IPS-20b (cell line): ENCODE measurements around the gene ANKLE2.
"Not testable (repeated sequence)": the region's sequence is repeated elsewhere in the genome, so short reads cannot be mapped to it uniquely, and the experiment has no call there.

Source experiments
- H3K27ac ChIP-seq: one replicate; pipeline ENCODE4 v1.5.1; 2013; ENCODE audit warnings: low read length
- H3K27me3 ChIP-seq: 2 replicates; pipeline ENCODE4 v1.6.1; 2013; ENCODE audit warnings: mild to moderate bottlenecking, low read length, inconsistent platforms; ENCODE audit not compliant: insufficient read depth
- H3K36me3 ChIP-seq: 2 replicates; pipeline ENCODE4 v1.6.1; 2013; ENCODE audit warnings: low read depth, mild to moderate bottlenecking, inconsistent platforms, low read length, moderate library complexity; ENCODE audit not compliant: insufficient read depth
- H3K4me1 ChIP-seq: 2 replicates; pipeline ENCODE4 v1.6.1; 2013; ENCODE audit warnings: mild to moderate bottlenecking, control low read depth, inconsistent platforms, low read length, moderate library complexity; ENCODE audit not compliant: insufficient read depth
- H3K4me3 ChIP-seq: 2 replicates; pipeline ENCODE4 v1.5.1; 2013; ENCODE audit warnings: mild to moderate bottlenecking, low read length, inconsistent platforms
- H3K9ac ChIP-seq: 2 replicates; pipeline ENCODE4 v1.6.1; 2013; ENCODE audit warnings: low read depth, mild to moderate bottlenecking, inconsistent platforms, low read length, moderate library complexity
- H3K9me3 ChIP-seq: 2 replicates; pipeline ENCODE4 v1.6.1; 2013; ENCODE audit warnings: mild to moderate bottlenecking, low read depth, low read length, inconsistent platforms; ENCODE audit not compliant: insufficient read depth

Gene ANKLE2

DNA sequence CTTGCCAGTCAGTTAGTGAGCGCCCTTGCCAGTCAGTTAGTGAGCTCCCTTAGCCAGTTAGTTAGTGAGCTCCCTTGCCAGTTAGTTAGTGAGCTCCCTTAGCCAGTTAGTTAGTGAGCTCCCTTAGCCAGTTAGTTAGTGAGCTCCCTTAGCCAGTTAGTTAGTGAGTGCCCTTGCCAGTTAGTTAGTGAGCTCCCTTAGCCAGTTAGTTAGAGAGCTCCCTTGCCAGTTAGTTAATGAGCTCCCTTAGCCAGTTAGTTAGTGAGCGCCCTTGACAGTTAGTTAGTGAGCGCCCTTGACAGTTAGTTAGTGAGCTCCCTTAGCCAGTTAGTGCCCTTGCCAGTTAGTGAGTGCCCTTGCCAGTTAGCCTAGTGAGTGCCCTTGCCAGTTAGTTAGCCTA is 66.7 kb downstream of the ANKLE2 start:
- not testable (repeated sequence) for H3K4me3 ChIP-seq, H3K9ac ChIP-seq, H3K27me3 ChIP-seq, H3K9me3 ChIP-seq, H3K4me1 ChIP-seq, H3K27ac ChIP-seq
- H3K36me3 ChIP-seq, result peaks cover 56% of the 10 kb centered on the region

- H3K27me3 ChIP-seq, H3K9ac ChIP-seq, H3K4me3 ChIP-seq, H3K4me1 ChIP-seq, H3K27ac ChIP-seq, H3K9me3 ChIP-seq: not testable (repeated sequence)
- H3K36me3 ChIP-seq, result peaks cover 35% of the 10 kb centered on the region
Observed at GRCh38 chr12:132692030-132692429, 69.6 kb downstream of the ANKLE2 start.

GRCh38 chr12:132690112-132690511 is 71.5 kb downstream of the ANKLE2 start:
- no peaks in the 10 kb centered on the region for H3K9me3 ChIP-seq

DNA sequence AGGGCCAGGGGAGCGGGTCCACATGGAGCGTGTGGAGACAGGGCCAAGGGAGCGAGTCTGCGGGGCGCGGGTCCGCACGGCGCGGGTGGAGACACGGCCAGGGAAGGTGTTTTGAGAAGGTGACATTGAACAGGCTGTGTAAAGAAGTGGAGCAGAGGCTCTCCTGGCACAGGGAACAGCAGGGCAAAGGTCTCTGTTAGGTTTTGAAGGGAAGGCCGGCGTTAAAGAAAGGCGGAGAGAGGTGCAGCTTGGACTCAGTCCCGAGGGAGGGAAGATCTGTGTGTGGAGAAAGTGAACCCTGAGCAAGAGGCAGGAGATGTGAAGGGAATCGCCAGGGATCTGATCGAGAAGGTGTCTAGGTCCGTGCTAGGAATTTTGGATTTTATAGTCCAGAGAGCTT is 72.4 kb downstream of the ANKLE2 start:
- peaks cover 9% of the 10 kb centered on the region for H3K27me3 ChIP-seq
- H3K9me3 ChIP-seq, result no peaks in the 10 kb centered on the region
- H3K4me1 ChIP-seq, result 0 out of 2 replicates have a peak, but pooled peaks cover 4% of the 10 kb centered on the region
- H3K9ac ChIP-seq, result peak overlapping the region; percentile 49; the same call in 1 of the 2 replicates
- H3K27ac ChIP-seq, result no peak overlapping the region
- H3K4me3 ChIP-seq, result peak overlapping the region; percentile 51
- H3K36me3 ChIP-seq, result peaks cover 23% of the 10 kb centered on the region

More at GRCh38 chr12:132690112-132690511, 71.5 kb downstream of the ANKLE2 start:
- Histone ChIP-seq H3K27me3 (peaks cover 9% of the 10 kb centered on the region), H3K4me3 (no peak overlapping the region), H3K4me1 (0 out of 2 replicates have a peak, but pooled peaks cover 4% of the 10 kb centered on the region), H3K36me3 (peaks cover 24% of the 10 kb centered on the region), H3K27ac (no peak overlapping the region), H3K9ac (no peak overlapping the region)

DNA sequence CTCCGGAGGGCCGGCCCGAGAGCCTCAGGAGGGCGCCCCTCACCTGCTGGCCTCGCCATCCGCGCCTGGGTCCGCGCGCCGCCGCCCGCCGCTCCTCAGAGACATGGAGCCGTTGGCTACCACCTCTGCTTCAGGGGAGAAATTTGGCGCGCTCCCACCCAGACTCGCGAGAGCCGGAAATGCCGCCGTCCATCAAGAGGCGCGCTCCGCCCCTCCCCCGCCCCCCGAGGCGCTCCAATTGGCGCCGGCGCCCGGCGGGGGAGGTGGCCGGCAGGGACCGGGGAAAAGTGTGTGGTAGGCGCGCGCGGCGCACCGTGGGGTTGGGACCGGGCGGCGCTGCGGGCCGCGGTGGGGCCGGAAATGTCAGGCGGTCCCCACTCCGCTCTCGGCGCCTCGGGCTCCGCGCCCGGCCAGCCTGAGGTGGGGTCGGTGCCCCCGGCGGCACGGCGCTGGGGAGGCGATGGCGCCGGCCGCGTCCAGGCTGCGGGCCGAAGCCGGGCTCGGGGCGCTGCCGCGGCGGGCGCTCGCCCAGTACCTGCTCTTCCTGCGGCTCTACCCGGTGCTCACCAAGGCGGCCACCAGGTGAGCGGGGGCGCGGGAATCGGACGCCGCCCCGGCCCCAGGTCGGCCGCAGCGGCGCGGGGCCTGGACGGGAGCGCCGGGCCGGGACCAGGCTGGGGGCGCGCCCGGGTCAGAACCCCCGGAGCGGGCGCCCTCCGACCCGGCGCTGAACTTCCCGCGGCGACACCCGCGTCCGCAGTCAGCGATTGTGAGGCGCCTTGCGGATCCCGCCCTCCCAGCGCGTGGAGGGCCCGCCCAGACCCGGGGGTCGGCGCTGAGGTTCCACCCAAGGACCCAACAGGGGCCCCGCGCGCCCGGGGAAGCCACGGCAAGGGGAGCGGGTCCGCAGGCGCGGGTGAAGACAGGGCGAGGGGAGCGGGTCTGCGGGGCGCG is 74.1 kb downstream of the ANKLE2 start, which contains the start of the genes POLE and PXMP2:
Gene POLE, minus strand, starts transcription at position 132 of the 954 bp plus-strand sequence. Its CDS starts 27 bp downstream, at position 105.
Gene PXMP2, plus strand, starts transcription at position 377 of the 954 bp plus-strand sequence. Its CDS starts 84 bp downstream, at position 461.
- H3K9ac ChIP-seq, result peak within 1 kb of the TSS; percentile 72
- H3K27me3 ChIP-seq, result peaks cover 9% of the 10 kb centered on the region
- H3K9me3 ChIP-seq, result no peaks in the 10 kb centered on the region
- H3K27ac ChIP-seq, result no peak within 1 kb of the TSS
- peak within 1 kb of the TSS; percentile 73 for H3K4me3 ChIP-seq
- H3K4me1 ChIP-seq, result 0 out of 2 replicates have a peak, but pooled peaks cover 4% of the 10 kb centered on the region
- H3K36me3 ChIP-seq, result peaks cover 23% of the 10 kb centered on the region

GRCh38 chr12:132686825-132687210 is 74.8 kb downstream of the ANKLE2 start:
- no peaks in the 10 kb centered on the region for H3K9me3 ChIP-seq
- 0 out of 2 replicates have a peak, but pooled peaks cover 4% of the 10 kb centered on the region for H3K4me1 ChIP-seq
- H3K27me3 ChIP-seq, result peaks cover 9% of the 10 kb centered on the region
- H3K9ac ChIP-seq, result peak overlapping the region; percentile 72
- H3K36me3 ChIP-seq, result peaks cover 23% of the 10 kb centered on the region
- H3K27ac ChIP-seq, result no peak overlapping the region
- peak overlapping the region; percentile 73; the same call in 1 of the 2 replicates for H3K4me3 ChIP-seq

DNA sequence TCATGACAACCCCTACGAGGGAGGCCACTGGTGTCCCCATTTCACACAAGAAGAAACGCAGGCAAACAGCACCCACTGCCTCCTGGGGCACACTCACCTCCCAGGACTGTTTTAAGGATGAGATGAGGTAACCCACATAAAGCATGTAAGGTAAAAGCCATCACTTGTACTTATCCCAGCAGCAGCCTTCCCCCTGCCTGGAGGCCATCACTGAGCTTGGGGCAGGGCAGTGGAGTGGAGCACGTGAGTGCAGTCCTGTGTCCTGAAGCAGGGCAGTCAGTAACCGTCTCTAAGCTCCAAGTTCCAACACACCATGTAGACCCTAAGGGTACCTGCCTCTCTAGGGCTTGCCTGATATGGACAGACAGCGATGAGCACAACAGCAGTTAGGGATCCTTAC is 76.2 kb downstream of the ANKLE2 start:
- Histone ChIP-seq H3K36me3 (peaks cover 11% of the 10 kb centered on the region), H3K9ac (0 out of 2 replicates have a peak overlapping the region, but pooled peaks have one; percentile 56), H3K9me3 (no peaks in the 10 kb centered on the region), H3K4me3 (peak overlapping the region; percentile 73; the same call in 1 of the 2 replicates), H3K4me1 (0 out of 2 replicates have a peak, but pooled peaks cover 4% of the 10 kb centered on the region), H3K27ac (no peak overlapping the region), H3K27me3 (peaks cover 9% of the 10 kb centered on the region)

DNA sequence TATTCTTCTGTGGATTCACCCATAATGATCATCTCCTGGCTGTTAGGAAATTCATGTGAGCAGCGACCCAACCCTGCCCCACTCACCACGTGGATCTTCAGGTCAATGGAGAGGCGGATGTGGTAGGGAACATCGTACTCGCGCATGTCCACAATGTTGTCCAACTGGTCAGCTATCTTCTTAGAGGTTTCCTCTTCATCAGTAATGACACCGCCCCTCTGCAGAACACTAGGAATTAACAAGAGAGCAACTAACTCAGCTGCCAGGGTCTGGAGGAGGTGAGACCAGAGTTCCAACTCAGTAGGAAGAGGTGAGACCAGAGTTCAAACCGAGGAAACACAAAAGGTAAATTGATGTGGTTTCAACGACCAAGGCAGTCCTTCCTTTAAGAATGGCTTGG is 84.1 kb downstream of the ANKLE2 start:
- Histone ChIP-seq H3K27ac (no peak overlapping the region), H3K36me3 (peaks cover 77% of the 10 kb centered on the region), H3K9me3 (no peaks in the 10 kb centered on the region), H3K4me3 (no peak overlapping the region), H3K4me1 (no peaks in the 10 kb centered on the region), H3K27me3 (no peaks in the 10 kb centered on the region), H3K9ac (no peak overlapping the region)

- Histone ChIP-seq H3K27ac (no peak overlapping the region), H3K9me3 (no peaks in the 10 kb centered on the region), H3K36me3 (peaks cover 93% of the 10 kb centered on the region), H3K9ac (no peak overlapping the region), H3K4me3 (no peak overlapping the region), H3K4me1 (no peaks in the 10 kb centered on the region), H3K27me3 (no peaks in the 10 kb centered on the region)
Observed at GRCh38 chr12:132675757-132676432, 85.7 kb downstream of the ANKLE2 start.
